ENCODE data around the gene AJUBA.
"Not testable (repeated sequence)": the region's sequence is repeated elsewhere in the genome, so short reads cannot be mapped to it uniquely, and the experiment has no call there.

Gene AJUBA

GRCh38 chr14:23006188-23006534 is 23.8 kb upstream of the AJUBA start:
- no peak for DNase-seq (ENCODE audit: low spot score)

GRCh38 chr14:23005451-23006187 is 23.3 kb upstream of the AJUBA start:
- DNase-seq (ENCODE audit: low spot score): no peak

- DNase-seq (ENCODE audit: low spot score): not testable (repeated sequence)
Observed at GRCh38 chr14:23004274-23004673, 21.9 kb upstream of the AJUBA start.

- no peak for DNase-seq (ENCODE audit: low spot score)
Observed at GRCh38 chr14:23002592-23002991, 20.2 kb upstream of the AJUBA start.

GRCh38 chr14:23000860-23001259 is 18.5 kb upstream of the AJUBA start:
- no peak for DNase-seq (ENCODE audit: low spot score)

- no peak for DNase-seq (ENCODE audit: low spot score)
Observed at GRCh38 chr14:22998329-22999012, 16.1 kb upstream of the AJUBA start.

GRCh38 chr14:22997676-22998323 is 15.4 kb upstream of the AJUBA start:
- DNase-seq (ENCODE audit: low spot score): no peak

- no peak for DNase-seq (ENCODE audit: low spot score)
Observed at GRCh38 chr14:22996768-22997654, 14.7 kb upstream of the AJUBA start.

GRCh38 chr14:22995889-22996625 is 13.7 kb upstream of the AJUBA start:
- DNase-seq (ENCODE audit: low spot score): no peak

GRCh38 chr14:22994762-22995275 is 12.5 kb upstream of the AJUBA start:
- DNase-seq (ENCODE audit: low spot score): no peak

- DNase-seq (ENCODE audit: low spot score): no peak
Observed at GRCh38 chr14:22993517-22993916, 11.2 kb upstream of the AJUBA start.

GRCh38 chr14:22991852-22992251 is 9.5 kb upstream of the AJUBA start:
- no peak for DNase-seq (ENCODE audit: low spot score)

- no peak for DNase-seq (ENCODE audit: low spot score)
Observed at GRCh38 chr14:22987291-22987690, 4.9 kb upstream of the AJUBA start.

- peak; percentile 86 for DNase-seq (ENCODE audit: low spot score)
Observed at GRCh38 chr14:22986508-22987054, 4.2 kb upstream of the AJUBA start.

GRCh38 chr14:22985894-22986507 is 3.6 kb upstream of the AJUBA start:
- no peak for DNase-seq (ENCODE audit: low spot score)

- DNase-seq (ENCODE audit: low spot score): no peak
Observed at GRCh38 chr14:22984959-22985658, 2.8 kb upstream of the AJUBA start.

GRCh38 chr14:22981876-22982476 is 375 bp downstream of the AJUBA start:
- DNase-seq (ENCODE audit: low spot score): no peak

GRCh38 chr14:22981090-22981875 is 1.1 kb downstream of the AJUBA start:
- DNase-seq (ENCODE audit: low spot score): no peak

GRCh38 chr14:22980672-22981089 is 1.7 kb downstream of the AJUBA start:
- DNase-seq (ENCODE audit: low spot score): no peak

All from putamen (tissue), 1 donor.